ENCODE measurements around the gene HNRNPLL.

HNRNPLL gene

DNA sequence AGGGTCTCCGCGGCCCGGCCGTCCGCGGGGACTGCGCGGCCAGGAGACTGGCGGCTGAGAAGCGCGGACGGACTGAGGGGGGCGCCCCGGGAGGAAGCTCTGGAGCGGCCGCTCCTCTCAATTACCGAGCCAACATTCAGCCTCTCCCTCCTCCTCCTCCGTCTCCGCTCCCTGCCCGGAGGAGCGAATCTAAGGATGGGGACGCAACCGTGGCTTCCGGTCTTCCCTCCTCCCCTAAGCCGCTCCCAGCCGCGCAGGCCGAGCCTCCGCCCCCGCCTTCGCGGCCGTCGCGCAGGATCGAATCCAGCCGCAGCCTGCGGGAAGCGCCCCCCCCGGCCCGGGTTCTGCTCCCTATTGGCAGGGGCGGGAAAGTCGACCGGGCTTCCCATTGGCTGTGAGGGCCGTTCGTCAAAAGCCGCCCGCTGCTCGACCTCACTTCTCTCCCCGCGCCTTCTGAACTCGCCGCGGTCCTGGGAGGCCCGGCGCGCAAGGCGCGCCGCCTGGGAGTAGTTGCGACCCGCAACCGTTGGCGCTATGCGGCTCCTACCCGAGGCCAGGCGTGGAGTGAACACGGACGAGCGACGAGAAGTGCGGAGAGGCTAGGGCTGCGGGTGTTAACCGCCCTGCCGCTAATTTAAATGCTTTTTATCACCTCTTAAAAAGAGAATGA lies at the start of gene HNRNPLL (continued):
- TF ChIP-seq ZNF654 (tag by site-specific recombination; IDR thresholded peaks at IDR 0.05; ENCODE audit: low read depth) (no peak), ZNF626 (tag by site-specific recombination; IDR thresholded peaks at IDR 0.05) (no peak), MZF1 (tag by site-specific recombination; IDR thresholded peaks at IDR 0.05; ENCODE audit: borderline replicate concordance) (peak; percentile 73), FEZF1 (tag by site-specific recombination; IDR thresholded peaks at IDR 0.05) (no peak), YY2 (tag by site-specific recombination; IDR thresholded peaks at IDR 0.05) (no peak), ZNF335 (tag by site-specific recombination; conservative IDR thresholded peaks at IDR 0.05) (peak; percentile 90; the same call in 1 of the 2 replicates), ZNF560 (tag by site-specific recombination; IDR thresholded peaks at IDR 0.05; ENCODE audit: borderline replicate concordance) (no peak), ZNF426 (tag by site-specific recombination; IDR thresholded peaks at IDR 0.05) (no peak), ZEB2 (tag by site-specific recombination; IDR thresholded peaks at IDR 0.05) (peak; percentile 87), KLF1 (tag by site-specific recombination; IDR thresholded peaks at IDR 0.05) (no peak), ZNF24 (tag by site-specific recombination; IDR thresholded peaks at IDR 0.05) (no peak), ZBTB17 (tag by site-specific recombination; IDR thresholded peaks at IDR 0.05) (peak; percentile 96), ZSCAN30 (tag by site-specific recombination; IDR thresholded peaks at IDR 0.05) (no peak), ZNF16 (tag by site-specific recombination; IDR thresholded peaks at IDR 0.05; ENCODE audit: low read depth) (no peak), ZNF37A (tag by site-specific recombination; IDR thresholded peaks at IDR 0.05) (no peak), ZNF223 (tag by site-specific recombination; IDR thresholded peaks at IDR 0.05) (no peak), ZNF391 (tag by site-specific recombination; IDR thresholded peaks at IDR 0.05; ENCODE audit: borderline replicate concordance, low read depth) (no peak), GFI1B (tag by site-specific recombination; IDR thresholded peaks at IDR 0.05) (no peak), ZNF549 (tag by site-specific recombination; IDR thresholded peaks at IDR 0.05) (no peak; the same call in 1 of the 2 replicates), ZNF48 (tag by site-specific recombination; IDR thresholded peaks at IDR 0.05) (no peak), SP7 (tag by site-specific recombination; IDR thresholded peaks at IDR 0.05) (peak; percentile 35; the same call in 1 of the 2 replicates), ZNF792 (tag by site-specific recombination; IDR thresholded peaks at IDR 0.05) (no peak), SP2 (tag by site-specific recombination; IDR thresholded peaks at IDR 0.05) (peak; percentile 92), ZNF776 (tag by site-specific recombination; IDR thresholded peaks at IDR 0.05; ENCODE audit: borderline replicate concordance) (no peak), ZNF112 (tag by site-specific recombination; IDR thresholded peaks at IDR 0.05) (no peak), ZNF221 (tag by site-specific recombination; IDR thresholded peaks at IDR 0.05; ENCODE audit: borderline replicate concordance) (no peak), HOXD13 (CRISPR knock-in tag; IDR thresholded peaks at IDR 0.05; ENCODE audit: borderline replicate concordance) (no peak)
- TF ChIP-seq, protein P1, sequence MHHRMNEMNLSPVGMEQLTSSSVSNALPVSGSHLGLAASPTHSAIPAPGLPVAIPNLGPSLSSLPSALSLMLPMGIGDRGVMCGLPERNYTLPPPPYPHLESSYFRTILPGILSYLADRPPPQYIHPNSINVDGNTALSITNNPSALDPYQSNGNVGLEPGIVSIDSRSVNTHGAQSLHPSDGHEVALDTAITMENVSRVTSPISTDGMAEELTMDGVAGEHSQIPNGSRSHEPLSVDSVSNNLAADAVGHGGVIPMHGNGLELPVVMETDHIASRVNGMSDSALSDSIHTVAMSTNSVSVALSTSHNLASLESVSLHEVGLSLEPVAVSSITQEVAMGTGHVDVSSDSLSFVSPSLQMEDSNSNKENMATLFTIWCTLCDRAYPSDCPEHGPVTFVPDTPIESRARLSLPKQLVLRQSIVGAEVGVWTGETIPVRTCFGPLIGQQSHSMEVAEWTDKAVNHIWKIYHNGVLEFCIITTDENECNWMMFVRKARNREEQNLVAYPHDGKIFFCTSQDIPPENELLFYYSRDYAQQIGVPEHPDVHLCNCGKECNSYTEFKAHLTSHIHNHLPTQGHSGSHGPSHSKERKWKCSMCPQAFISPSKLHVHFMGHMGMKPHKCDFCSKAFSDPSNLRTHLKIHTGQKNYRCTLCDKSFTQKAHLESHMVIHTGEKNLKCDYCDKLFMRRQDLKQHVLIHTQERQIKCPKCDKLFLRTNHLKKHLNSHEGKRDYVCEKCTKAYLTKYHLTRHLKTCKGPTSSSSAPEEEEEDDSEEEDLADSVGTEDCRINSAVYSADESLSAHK (tag by site-specific recombination; IDR thresholded peaks at IDR 0.05), result no peak
- TF ChIP-seq, protein P2, sequence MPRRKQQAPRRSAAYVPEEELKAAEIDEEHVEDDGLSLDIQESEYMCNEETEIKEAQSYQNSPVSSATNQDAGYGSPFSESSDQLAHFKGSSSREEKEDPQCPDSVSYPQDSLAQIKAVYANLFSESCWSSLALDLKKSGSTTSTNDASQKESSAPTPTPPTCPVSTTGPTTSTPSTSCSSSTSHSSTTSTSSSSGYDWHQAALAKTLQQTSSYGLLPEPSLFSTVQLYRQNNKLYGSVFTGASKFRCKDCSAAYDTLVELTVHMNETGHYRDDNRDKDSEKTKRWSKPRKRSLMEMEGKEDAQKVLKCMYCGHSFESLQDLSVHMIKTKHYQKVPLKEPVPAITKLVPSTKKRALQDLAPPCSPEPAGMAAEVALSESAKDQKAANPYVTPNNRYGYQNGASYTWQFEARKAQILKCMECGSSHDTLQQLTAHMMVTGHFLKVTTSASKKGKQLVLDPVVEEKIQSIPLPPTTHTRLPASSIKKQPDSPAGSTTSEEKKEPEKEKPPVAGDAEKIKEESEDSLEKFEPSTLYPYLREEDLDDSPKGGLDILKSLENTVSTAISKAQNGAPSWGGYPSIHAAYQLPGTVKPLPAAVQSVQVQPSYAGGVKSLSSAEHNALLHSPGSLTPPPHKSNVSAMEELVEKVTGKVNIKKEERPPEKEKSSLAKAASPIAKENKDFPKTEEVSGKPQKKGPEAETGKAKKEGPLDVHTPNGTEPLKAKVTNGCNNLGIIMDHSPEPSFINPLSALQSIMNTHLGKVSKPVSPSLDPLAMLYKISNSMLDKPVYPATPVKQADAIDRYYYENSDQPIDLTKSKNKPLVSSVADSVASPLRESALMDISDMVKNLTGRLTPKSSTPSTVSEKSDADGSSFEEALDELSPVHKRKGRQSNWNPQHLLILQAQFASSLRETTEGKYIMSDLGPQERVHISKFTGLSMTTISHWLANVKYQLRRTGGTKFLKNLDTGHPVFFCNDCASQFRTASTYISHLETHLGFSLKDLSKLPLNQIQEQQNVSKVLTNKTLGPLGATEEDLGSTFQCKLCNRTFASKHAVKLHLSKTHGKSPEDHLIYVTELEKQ (tag by site-specific recombination; IDR thresholded peaks at IDR 0.05; ENCODE audit: borderline replicate concordance), result no peak
- TF ChIP-seq, protein P3, sequence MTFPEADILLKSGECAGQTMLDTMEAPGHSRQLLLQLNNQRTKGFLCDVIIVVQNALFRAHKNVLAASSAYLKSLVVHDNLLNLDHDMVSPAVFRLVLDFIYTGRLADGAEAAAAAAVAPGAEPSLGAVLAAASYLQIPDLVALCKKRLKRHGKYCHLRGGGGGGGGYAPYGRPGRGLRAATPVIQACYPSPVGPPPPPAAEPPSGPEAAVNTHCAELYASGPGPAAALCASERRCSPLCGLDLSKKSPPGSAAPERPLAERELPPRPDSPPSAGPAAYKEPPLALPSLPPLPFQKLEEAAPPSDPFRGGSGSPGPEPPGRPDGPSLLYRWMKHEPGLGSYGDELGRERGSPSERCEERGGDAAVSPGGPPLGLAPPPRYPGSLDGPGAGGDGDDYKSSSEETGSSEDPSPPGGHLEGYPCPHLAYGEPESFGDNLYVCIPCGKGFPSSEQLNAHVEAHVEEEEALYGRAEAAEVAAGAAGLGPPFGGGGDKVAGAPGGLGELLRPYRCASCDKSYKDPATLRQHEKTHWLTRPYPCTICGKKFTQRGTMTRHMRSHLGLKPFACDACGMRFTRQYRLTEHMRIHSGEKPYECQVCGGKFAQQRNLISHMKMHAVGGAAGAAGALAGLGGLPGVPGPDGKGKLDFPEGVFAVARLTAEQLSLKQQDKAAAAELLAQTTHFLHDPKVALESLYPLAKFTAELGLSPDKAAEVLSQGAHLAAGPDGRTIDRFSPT (tag by site-specific recombination; IDR thresholded peaks at IDR 0.05), result no peak
- TF ChIP-seq, protein P4, sequence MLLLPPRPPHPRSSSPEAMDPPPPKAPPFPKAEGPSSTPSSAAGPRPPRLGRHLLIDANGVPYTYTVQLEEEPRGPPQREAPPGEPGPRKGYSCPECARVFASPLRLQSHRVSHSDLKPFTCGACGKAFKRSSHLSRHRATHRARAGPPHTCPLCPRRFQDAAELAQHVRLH (tag by site-specific recombination; IDR thresholded peaks at IDR 0.05), result no peak
- TF ChIP-seq, protein P5, sequence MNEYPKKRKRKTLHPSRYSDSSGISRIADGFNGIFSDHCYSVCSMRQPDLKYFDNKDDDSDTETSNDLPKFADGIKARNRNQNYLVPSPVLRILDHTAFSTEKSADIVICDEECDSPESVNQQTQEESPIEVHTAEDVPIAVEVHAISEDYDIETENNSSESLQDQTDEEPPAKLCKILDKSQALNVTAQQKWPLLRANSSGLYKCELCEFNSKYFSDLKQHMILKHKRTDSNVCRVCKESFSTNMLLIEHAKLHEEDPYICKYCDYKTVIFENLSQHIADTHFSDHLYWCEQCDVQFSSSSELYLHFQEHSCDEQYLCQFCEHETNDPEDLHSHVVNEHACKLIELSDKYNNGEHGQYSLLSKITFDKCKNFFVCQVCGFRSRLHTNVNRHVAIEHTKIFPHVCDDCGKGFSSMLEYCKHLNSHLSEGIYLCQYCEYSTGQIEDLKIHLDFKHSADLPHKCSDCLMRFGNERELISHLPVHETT (tag by site-specific recombination; IDR thresholded peaks at IDR 0.05), result no peak

All from HEK293 (cell line).